ENCODE data around the gene DLST.

DNA sequence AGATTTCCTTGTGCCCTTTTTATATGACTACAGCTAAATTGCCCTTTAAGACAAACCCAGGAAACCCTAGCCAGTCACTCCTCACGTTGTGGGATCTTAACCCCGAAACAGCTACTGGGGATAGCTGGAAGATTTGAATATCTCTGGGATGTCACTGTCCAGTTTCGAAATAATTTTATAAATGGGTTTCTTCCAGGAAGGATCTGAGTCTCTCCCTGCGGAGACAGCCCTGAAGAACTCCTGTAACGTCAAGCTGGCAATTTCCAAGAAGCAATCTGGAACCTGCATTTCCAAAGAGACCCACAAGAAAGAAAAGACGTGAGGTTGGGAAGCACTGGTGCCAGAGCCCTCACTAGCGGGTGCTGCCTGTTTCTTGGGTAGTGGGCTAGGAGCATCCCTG is 26.7 kb upstream of the DLST start:
- no peak for TF ChIP-seq JUN (CRISPR knock-in tag; IDR thresholded peaks at IDR 0.05)
- no peak for TF ChIP-seq TEAD4 (CRISPR knock-in tag; IDR thresholded peaks at IDR 0.05)
- no peak for TF ChIP-seq ZBTB21 (CRISPR knock-in tag; IDR thresholded peaks at IDR 0.05; ENCODE audit: borderline replicate concordance)
- TF ChIP-seq, protein P1, sequence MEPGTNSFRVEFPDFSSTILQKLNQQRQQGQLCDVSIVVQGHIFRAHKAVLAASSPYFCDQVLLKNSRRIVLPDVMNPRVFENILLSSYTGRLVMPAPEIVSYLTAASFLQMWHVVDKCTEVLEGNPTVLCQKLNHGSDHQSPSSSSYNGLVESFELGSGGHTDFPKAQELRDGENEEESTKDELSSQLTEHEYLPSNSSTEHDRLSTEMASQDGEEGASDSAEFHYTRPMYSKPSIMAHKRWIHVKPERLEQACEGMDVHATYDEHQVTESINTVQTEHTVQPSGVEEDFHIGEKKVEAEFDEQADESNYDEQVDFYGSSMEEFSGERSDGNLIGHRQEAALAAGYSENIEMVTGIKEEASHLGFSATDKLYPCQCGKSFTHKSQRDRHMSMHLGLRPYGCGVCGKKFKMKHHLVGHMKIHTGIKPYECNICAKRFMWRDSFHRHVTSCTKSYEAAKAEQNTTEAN (CRISPR knock-in tag; IDR thresholded peaks at IDR 0.05) = no peak
- TF ChIP-seq NR3C1 (CRISPR knock-in tag; conservative IDR thresholded peaks at IDR 0.05; ENCODE audit: low read depth) = no peak
- TF ChIP-seq, protein P2, sequence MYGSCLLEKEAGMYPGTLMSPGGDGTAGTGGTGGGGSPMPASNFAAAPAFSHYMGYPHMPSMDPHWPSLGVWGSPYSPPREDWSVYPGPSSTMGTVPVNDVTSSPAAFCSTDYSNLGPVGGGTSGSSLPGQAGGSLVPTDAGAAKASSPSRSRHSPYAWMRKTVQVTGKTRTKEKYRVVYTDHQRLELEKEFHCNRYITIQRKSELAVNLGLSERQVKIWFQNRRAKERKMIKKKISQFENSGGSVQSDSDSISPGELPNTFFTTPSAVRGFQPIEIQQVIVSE (CRISPR knock-in tag; IDR thresholded peaks at IDR 0.05; ENCODE audit: borderline replicate concordance) = no peak
- TF ChIP-seq, protein P3, sequence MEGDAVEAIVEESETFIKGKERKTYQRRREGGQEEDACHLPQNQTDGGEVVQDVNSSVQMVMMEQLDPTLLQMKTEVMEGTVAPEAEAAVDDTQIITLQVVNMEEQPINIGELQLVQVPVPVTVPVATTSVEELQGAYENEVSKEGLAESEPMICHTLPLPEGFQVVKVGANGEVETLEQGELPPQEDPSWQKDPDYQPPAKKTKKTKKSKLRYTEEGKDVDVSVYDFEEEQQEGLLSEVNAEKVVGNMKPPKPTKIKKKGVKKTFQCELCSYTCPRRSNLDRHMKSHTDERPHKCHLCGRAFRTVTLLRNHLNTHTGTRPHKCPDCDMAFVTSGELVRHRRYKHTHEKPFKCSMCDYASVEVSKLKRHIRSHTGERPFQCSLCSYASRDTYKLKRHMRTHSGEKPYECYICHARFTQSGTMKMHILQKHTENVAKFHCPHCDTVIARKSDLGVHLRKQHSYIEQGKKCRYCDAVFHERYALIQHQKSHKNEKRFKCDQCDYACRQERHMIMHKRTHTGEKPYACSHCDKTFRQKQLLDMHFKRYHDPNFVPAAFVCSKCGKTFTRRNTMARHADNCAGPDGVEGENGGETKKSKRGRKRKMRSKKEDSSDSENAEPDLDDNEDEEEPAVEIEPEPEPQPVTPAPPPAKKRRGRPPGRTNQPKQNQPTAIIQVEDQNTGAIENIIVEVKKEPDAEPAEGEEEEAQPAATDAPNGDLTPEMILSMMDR (IDR thresholded peaks at IDR 0.05) = no peak
- no peak for TF ChIP-seq FOXK1 (CRISPR knock-in tag; IDR thresholded peaks at IDR 0.05)
